Endothelial cell of umbilical vein (primary cell): ENCODE results near the gene MYEOV. TPM values are rescaled to one million over a fixed set of nuclear protein-coding genes. Genes with fewer than 3 reads are reported as not detected.

Experiments
- BruUV-seq: library from RNA; stranded (reverse); fragments of 400-500 nt; replicated peaks from 2 replicates; lab custom pipeline; 2021; lab: Mats Ljungman, UMichigan
- CTCF ChIA-PET: fragments of 300-600, 350-600 bp; sonication (Branson Sonifier 250); formaldehyde crosslinking; loops from one replicate; lab custom pipeline; 2021; ENCODE audit warnings: antibody characterized with exemption, inconsistent platforms; lab: Charles Lee
- POLR2A ChIA-PET: fragments of 300-600, 350-600 bp; sonication (Branson Sonifier 250); formaldehyde crosslinking; loops from one replicate; lab custom pipeline; 2021; ENCODE audit warnings: antibody characterized with exemption, inconsistent platforms; lab: Charles Lee
- DNase-seq: peaks from one replicate; pipeline ENCODE4 v3.0.0-alpha.2; 2011; ENCODE audit warnings: low read depth, low spot score
- FAIRE-seq: peaks from 2 replicates; lab custom pipeline; 2011; peaks lifted over from hg19 to GRCh38; lab: Jason Lieb, UNC
- H2AFZ ChIP-seq: 2 replicates; pipeline ENCODE4 v1.6.0; 2012; ENCODE audit warnings: low read depth, low read length, control low read depth, inconsistent platforms
- H3K27ac ChIP-seq: 2 replicates; pipeline ENCODE4 v1.5.1; 2011; ENCODE audit warnings: low read depth, mild to moderate bottlenecking, control low read depth, low read length, moderate library complexity; ENCODE audit not compliant: insufficient read depth
- H3K27me3 ChIP-seq, 2 experiments: 2 replicates each; pipeline versions ENCODE4 v1.6.0 to v1.6.1; 2011; ENCODE audit warnings: low read length in 2 of 2, mixed read lengths in 1 of 2; ENCODE audit not compliant: control insufficient read depth in 2 of 2, insufficient read depth in 2 of 2
- H3K36me3 ChIP-seq, 2 experiments: 2 replicates in 1 of 2; 3 replicates in 1 of 2; pipeline ENCODE4 v1.5.1; 2011; ENCODE audit warnings: low read length in 2 of 2, mild to moderate bottlenecking in 1 of 2, moderate library complexity in 1 of 2; ENCODE audit not compliant: control insufficient read depth in 2 of 2, insufficient read depth in 2 of 2; ENCODE audit errors: extremely low read depth in 1 of 2
- H3K4me1 ChIP-seq: 3 replicates; pipeline ENCODE4 v1.5.1; 2011; ENCODE audit warnings: mild to moderate bottlenecking, low read length; ENCODE audit not compliant: control insufficient read depth, insufficient read depth; ENCODE audit errors: extremely low read depth
- H3K4me2 ChIP-seq: 2 replicates; pipeline ENCODE4 v1.6.1; 2011; ENCODE audit warnings: low read length, control low read depth, mixed read lengths; ENCODE audit not compliant: insufficient read depth
- H3K4me3 ChIP-seq, 3 experiments: fragments of 200-600 bp in 1 of 3; sonication (generic), shearing (Covaris generic) in 1 of 3; replicated peaks in 1 of 3; 2 replicates each; pipeline ENCODE4 v1.5.1; 2011 to 2016; ENCODE audit warnings: control low read depth in 3 of 3, low read length in 3 of 3, mild to moderate bottlenecking in 2 of 3, inconsistent platforms in 1 of 3, low read depth in 1 of 3, moderate library complexity in 1 of 3; ENCODE audit not compliant: insufficient read depth in 1 of 3
- H3K79me2 ChIP-seq: 2 replicates; pipeline ENCODE4 v1.6.0; 2012; ENCODE audit warnings: low read length, inconsistent platforms; ENCODE audit not compliant: control insufficient read depth, insufficient read depth
- H3K9ac ChIP-seq: replicated peaks from 2 replicates; pipeline ENCODE3; 2011; ENCODE audit warnings: low read length, control low read depth; ENCODE audit not compliant: insufficient read depth; ENCODE audit errors: extremely low read depth
- H3K9me1 ChIP-seq: replicated peaks from 3 replicates; pipeline ENCODE4 v1.6.0; 2011; ENCODE audit warnings: mild to moderate bottlenecking, low read length; ENCODE audit not compliant: control insufficient read depth, insufficient read depth; ENCODE audit errors: extremely low read depth
- H3K9me3 ChIP-seq: replicated peaks from 2 replicates; pipeline ENCODE4 v1.5.1; 2012; ENCODE audit warnings: low read length, inconsistent platforms; ENCODE audit not compliant: control insufficient read depth, insufficient read depth
- H4K20me1 ChIP-seq: replicated peaks from 2 replicates; pipeline ENCODE3; 2011; ENCODE audit warnings: mild to moderate bottlenecking, low read length; ENCODE audit not compliant: control insufficient read depth, insufficient read depth; ENCODE audit errors: extremely low read depth
- EZH2 ChIP-seq: IDR thresholded peaks from 2 replicates; pipeline ENCODE4 v1.6.1; 2012; ENCODE audit warnings: borderline replicate concordance, low read depth, mild to moderate bottlenecking, moderate library complexity, low read length, inconsistent platforms; ENCODE audit not compliant: severe bottlenecking
- FOS ChIP-seq: IDR thresholded peaks from 2 replicates; pipeline ENCODE4 v1.6.1; 2011; ENCODE audit warnings: mild to moderate bottlenecking, low read length, moderate library complexity, borderline replicate concordance; ENCODE audit not compliant: insufficient read depth
- MAX ChIP-seq: IDR thresholded peaks from 2 replicates; pipeline ENCODE4 v1.6.1; 2011; ENCODE audit not compliant: insufficient read depth, insufficient read length
- MYC ChIP-seq: IDR thresholded peaks from one replicate; pipeline ENCODE4 v1.6.1; 2011; ENCODE audit warnings: mild to moderate bottlenecking, low read depth, low read length
- POLR2A ChIP-seq: IDR thresholded peaks from 2 replicates; pipeline ENCODE4 v1.6.1; 2012; ENCODE audit warnings: low read depth, mild to moderate bottlenecking, control low read depth, low read length
- POLR2AphosphoS5 ChIP-seq: IDR thresholded peaks from 2 replicates; pipeline ENCODE4 v1.6.1; 2012; ENCODE audit warnings: low read depth, mild to moderate bottlenecking, control low read depth, low read length, moderate library complexity; ENCODE audit not compliant: insufficient read depth
- dilution Hi-C: fragments of 300-500 bp; cut with MboI; formaldehyde crosslinking; loops from one replicate; pipeline ENCODE4 v1.15.0; 2019; ENCODE audit warnings: low sequenced_read_pairs; ENCODE audit not compliant: extremely low pct_ligation_motif_present
- intact Hi-C: fragments of 100-400 bp; cut with micrococcal nuclease; formaldehyde crosslinking; loops from one replicate; pipeline ENCODE4 v1.10.0; 2022
- polyA plus RNA-seq, 4 experiments: library from polyadenylated mRNA; depleted of rRNA in 3 of 4; stranded (reverse) in 3 of 4; unstranded in 1 of 4; fragments of >200 nt; gene quantifications; 2 replicates each; pipeline versions ENCODE4 v1.2.1 to v1.2.3, GENCODE V29; 2011 to 2012; ENCODE audit warnings: missing spikeins in 1 of 4
- total RNA-seq: library from RNA; stranded (reverse); gene quantifications from 2 replicates; pipeline ENCODE4 v1.2.3, GENCODE V29; 2021
- TF ChIP-seq, protein P1 (sequence below), 2 donors: IDR thresholded peaks; 1 replicate in 1 of 2; 2 replicates in 1 of 2; pipeline ENCODE4 v1.5.1; 2011; ENCODE audit warnings: low read length in 2 of 2, mild to moderate bottlenecking in 2 of 2, moderate library complexity in 2 of 2, control low read depth in 1 of 2, inconsistent platforms in 1 of 2, low read depth in 1 of 2; ENCODE audit not compliant: insufficient read depth in 1 of 2; ENCODE audit errors: extremely low read depth in 1 of 2

The MYEOV gene
- total and polyA plus RNA-seq, 2 donors (not counting 3 experiments of a cell fraction or from before 2014, with no cell fraction given): 3.8 to 14.4 TPM

DNA sequence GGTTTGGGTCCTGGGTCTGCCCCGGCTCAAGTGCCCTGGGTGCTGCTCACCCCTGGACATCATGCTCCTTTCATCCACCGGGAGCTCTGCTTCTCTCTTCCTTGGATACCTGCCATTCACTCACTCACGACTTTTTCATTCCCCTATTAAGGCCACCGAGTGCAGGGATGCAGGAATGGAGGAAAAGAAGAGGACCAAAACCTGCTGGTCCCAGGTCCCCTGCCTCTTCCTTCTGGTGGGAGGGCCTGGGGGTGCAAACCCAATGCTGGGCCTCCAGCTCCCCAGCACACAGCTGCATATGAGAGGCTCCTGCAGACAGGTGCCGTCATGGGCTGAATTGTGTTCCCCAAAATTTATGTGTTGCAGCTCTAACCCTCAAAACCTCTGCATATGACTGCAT is 36.8 kb upstream of the MYEOV start:
- no peak for DNase-seq
- Histone ChIP-seq H3K79me2 (no peaks in the 10 kb centered on the region), H3K27me3 (peaks cover 4% of the 10 kb centered on the region in 2 experiments), H4K20me1 (no peaks in the 10 kb centered on the region), H3K4me1 (no peaks in the 10 kb centered on the region), H3K27ac (no peak overlapping the region), H3K9me1 (no peaks in the 10 kb centered on the region), H3K9ac (no peak overlapping the region), H3K4me2 (no peak overlapping the region), H2AFZ (no peak overlapping the region), H3K9me3 (no peaks in the 10 kb centered on the region), H3K36me3 (no peaks in the 10 kb centered on the region), H3K4me3 (no peak overlapping the region)
- dilution Hi-C loops (no loop called here), intact Hi-C loops (no loop called here)
- BruUV-seq: no TSS peak
- POLR2A ChIA-PET: no interaction called here
- CTCF ChIA-PET: no interaction called here
- FAIRE-seq: no peak
- no peak for TF ChIP-seq POLR2AphosphoS5
- no peak for TF ChIP-seq POLR2A
- no peak for TF ChIP-seq EZH2

DNA sequence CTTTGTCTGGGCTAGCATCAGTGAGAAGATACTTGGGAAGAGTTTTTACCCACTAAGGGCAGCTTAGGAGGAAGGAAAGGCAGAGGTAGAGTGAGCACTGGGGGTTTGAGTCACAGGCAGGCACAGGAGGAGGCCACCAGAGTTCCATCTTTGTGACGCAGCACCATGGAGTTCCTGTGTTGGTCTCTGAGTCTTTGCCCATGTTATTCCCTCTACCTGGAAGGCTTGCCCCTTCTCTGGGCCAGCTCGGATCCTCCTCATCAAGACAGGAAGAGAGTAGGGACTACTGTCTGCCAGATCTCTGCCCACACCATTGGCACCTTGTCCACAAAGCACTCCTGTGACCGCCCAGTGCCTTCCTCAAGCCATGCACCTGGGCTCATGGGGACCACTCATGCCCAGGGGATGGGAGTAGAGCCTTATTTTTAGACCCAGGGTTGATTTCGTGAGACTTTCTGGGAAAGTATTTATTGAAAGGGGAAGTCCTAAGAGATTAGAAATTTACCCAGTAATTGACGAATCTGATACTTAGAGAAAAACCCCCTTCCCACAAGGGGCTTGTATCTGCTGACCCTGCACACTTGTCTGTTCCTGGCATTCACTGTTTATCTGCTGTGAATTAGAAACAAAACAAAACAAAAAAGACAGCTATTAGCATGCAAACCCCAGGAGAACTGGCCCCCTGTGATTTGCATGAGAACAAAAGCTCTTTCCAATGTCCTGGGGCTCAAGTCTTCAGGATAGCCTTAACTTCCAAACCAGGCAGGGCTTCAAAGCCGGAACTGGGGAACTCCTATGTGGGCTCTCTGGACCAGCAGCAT is 35.9 kb upstream of the MYEOV start:
- no peak overlapping the region for H2AFZ ChIP-seq
- TF ChIP-seq MYC (no peak), EZH2 (no peak), MAX (no peak), POLR2A (no peak), POLR2AphosphoS5 (no peak), FOS (no peak)
- TF ChIP-seq, protein P1, sequence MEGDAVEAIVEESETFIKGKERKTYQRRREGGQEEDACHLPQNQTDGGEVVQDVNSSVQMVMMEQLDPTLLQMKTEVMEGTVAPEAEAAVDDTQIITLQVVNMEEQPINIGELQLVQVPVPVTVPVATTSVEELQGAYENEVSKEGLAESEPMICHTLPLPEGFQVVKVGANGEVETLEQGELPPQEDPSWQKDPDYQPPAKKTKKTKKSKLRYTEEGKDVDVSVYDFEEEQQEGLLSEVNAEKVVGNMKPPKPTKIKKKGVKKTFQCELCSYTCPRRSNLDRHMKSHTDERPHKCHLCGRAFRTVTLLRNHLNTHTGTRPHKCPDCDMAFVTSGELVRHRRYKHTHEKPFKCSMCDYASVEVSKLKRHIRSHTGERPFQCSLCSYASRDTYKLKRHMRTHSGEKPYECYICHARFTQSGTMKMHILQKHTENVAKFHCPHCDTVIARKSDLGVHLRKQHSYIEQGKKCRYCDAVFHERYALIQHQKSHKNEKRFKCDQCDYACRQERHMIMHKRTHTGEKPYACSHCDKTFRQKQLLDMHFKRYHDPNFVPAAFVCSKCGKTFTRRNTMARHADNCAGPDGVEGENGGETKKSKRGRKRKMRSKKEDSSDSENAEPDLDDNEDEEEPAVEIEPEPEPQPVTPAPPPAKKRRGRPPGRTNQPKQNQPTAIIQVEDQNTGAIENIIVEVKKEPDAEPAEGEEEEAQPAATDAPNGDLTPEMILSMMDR (IDR thresholded peaks at IDR 0.05; ENCODE audit: extremely low read depth in 1 of 2, insufficient read depth in 1 of 2, low read depth in 1 of 2, low read length in 2 of 2): no peak
- dilution Hi-C loops: no loop called here
- H3K27ac ChIP-seq: no peak overlapping the region
- BruUV-seq: no TSS peak
- ChIA-PET POLR2A (interaction anchor here (0.6 kb wide), 1 partner anchor 168 kb away, joined by 3 read pairs; no protein-coding TSS in a partner anchor), CTCF (no interaction called here)
- no peak overlapping the region for H3K4me3 ChIP-seq
- no peaks in the 10 kb centered on the region for H3K9me1 ChIP-seq
- no peak overlapping the region for H3K9ac ChIP-seq
- no peaks in the 10 kb centered on the region for H3K36me3 ChIP-seq
- DNase-seq: no peak
- no peak overlapping the region for H3K4me2 ChIP-seq
- peaks cover 4% of the 10 kb centered on the region in 2 experiments for H3K27me3 ChIP-seq
- H3K4me1 ChIP-seq: no peaks in the 10 kb centered on the region
- H3K9me3 ChIP-seq: no peaks in the 10 kb centered on the region
- intact Hi-C loops: no loop called here
- no peaks in the 10 kb centered on the region for H4K20me1 ChIP-seq
- FAIRE-seq: no peak
- no peaks in the 10 kb centered on the region for H3K79me2 ChIP-seq
